Measurements from ENCODE around the gene DUOX2.
"Not testable (repeated sequence)": the region's sequence is repeated elsewhere in the genome, so short reads cannot be mapped to it uniquely, and the experiment has no call there.

The DUOX2 gene

GRCh38 chr15:45099549-45100165, 14.3 kb downstream of the DUOX2 start:
- DNase-seq, result no peak

GRCh38 chr15:45097466-45097865, 16.5 kb downstream of the DUOX2 start:
- DNase-seq, result no peak

- DNase-seq, result no peak
Observed at GRCh38 chr15:45095661-45096060, 18.3 kb downstream of the DUOX2 start.

- DNase-seq, result no peak
Observed at GRCh38 chr15:45094358-45094730, 19.6 kb downstream of the DUOX2 start.

GRCh38 chr15:45093622-45094357, 20.2 kb downstream of the DUOX2 start:
- DNase-seq, result no peak

- DNase-seq, result no peak
Observed at GRCh38 chr15:45093013-45093412, 21.0 kb downstream of the DUOX2 start.

- no peak for DNase-seq
Observed at GRCh38 chr15:45091576-45091975, 22.4 kb downstream of the DUOX2 start.

- DNase-seq, result no peak
Observed at GRCh38 chr15:45091161-45091560, 22.8 kb downstream of the DUOX2 start.

GRCh38 chr15:45089712-45090373, 24.1 kb downstream of the DUOX2 start:
- no peak for DNase-seq

GRCh38 chr15:45088801-45089711, 24.9 kb downstream of the DUOX2 start:
- DNase-seq, result no peak

- no peak for DNase-seq
Observed at GRCh38 chr15:45087513-45087912, 26.5 kb downstream of the DUOX2 start.

GRCh38 chr15:45084163-45084562, 29.8 kb downstream of the DUOX2 start:
- DNase-seq, result no peak

- DNase-seq, result no peak
Observed at GRCh38 chr15:45083223-45083622, 30.7 kb downstream of the DUOX2 start.

GRCh38 chr15:45082412-45082811, 31.6 kb downstream of the DUOX2 start:
- not testable (repeated sequence) for DNase-seq

GRCh38 chr15:45080593-45080992, 33.4 kb downstream of the DUOX2 start:
- DNase-seq, result not testable (repeated sequence)

GRCh38 chr15:45079628-45080246, 34.2 kb downstream of the DUOX2 start:
- not testable (repeated sequence) for DNase-seq

GRCh38 chr15:45079201-45079600, 34.8 kb downstream of the DUOX2 start:
- not testable (repeated sequence) for DNase-seq

GRCh38 chr15:45077391-45077790, 36.6 kb downstream of the DUOX2 start:
- not testable (repeated sequence) for DNase-seq

- DNase-seq, result not testable (repeated sequence)
Observed at GRCh38 chr15:45075440-45076320, 38.3 kb downstream of the DUOX2 start.

- DNase-seq, result not testable (repeated sequence)
Observed at GRCh38 chr15:45073602-45074001, 40.4 kb downstream of the DUOX2 start.

- not testable (repeated sequence) for DNase-seq
Observed at GRCh38 chr15:45069942-45070360, 44.0 kb downstream of the DUOX2 start.

Data from inflammatory macrophage treated with lipopolysaccharide for 4 hours (primary cell).